Adrenal gland (tissue), 5 donors: ENCODE measurements around the gene FBLN1.
"Not testable (repeated sequence)": the region's sequence is repeated elsewhere in the genome, so short reads cannot be mapped to it uniquely, and the experiment has no call there.

Source experiments
- POLR2A ChIP-seq, 2 donors: fragments of 450-650 bp; IDR thresholded peaks; one replicate each; pipeline ENCODE4 v1.6.1; 2017; ENCODE audit warnings: antibody characterized with exemption in 2 of 2, mild to moderate bottlenecking in 2 of 2, moderate library complexity in 1 of 2
- TF ChIP-seq, protein P1 (sequence below), 6 experiments: fragments of 450-650 bp in 4 of 6; fragments of 200-600 bp in 2 of 6; sonication (generic) in 1 of 6; IDR thresholded peaks; 1 replicate in 5 of 6; 2 replicates in 1 of 6; pipeline versions ENCODE4 v1.5.1 to v1.8.0; 2016 to 2021; ENCODE audit warnings: antibody characterized with exemption in 6 of 6, mild to moderate bottlenecking in 2 of 6, moderate library complexity in 1 of 6
- donor health status: DM: no; HTN: no; CAD: no.

DNA sequence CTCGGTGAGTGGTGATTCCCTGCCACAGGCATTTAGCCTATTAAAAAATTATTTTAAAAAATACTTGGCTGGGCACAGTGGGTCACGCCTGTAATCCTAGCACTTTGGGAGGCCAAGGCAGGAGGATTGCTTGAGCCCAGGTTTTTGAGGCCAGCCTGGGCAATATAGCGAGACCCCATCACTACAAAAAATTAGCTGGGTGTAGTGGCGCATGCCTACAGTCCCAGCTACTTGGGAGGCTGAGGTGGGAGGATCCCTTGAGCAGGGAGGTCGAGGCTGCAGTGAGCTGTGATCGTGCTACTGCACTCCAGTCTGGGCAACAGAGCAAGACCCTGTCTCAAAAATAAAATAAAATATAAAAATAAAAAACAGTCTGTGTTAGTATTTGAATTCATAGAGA, 33.2 kb downstream of the FBLN1 start:
- TF ChIP-seq, protein P1, sequence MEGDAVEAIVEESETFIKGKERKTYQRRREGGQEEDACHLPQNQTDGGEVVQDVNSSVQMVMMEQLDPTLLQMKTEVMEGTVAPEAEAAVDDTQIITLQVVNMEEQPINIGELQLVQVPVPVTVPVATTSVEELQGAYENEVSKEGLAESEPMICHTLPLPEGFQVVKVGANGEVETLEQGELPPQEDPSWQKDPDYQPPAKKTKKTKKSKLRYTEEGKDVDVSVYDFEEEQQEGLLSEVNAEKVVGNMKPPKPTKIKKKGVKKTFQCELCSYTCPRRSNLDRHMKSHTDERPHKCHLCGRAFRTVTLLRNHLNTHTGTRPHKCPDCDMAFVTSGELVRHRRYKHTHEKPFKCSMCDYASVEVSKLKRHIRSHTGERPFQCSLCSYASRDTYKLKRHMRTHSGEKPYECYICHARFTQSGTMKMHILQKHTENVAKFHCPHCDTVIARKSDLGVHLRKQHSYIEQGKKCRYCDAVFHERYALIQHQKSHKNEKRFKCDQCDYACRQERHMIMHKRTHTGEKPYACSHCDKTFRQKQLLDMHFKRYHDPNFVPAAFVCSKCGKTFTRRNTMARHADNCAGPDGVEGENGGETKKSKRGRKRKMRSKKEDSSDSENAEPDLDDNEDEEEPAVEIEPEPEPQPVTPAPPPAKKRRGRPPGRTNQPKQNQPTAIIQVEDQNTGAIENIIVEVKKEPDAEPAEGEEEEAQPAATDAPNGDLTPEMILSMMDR (IDR thresholded peaks at IDR 0.05), result not testable (repeated sequence)
- not testable (repeated sequence) for TF ChIP-seq POLR2A (IDR thresholded peaks at IDR 0.05)
